ENCODE data around the gene COL4A6.

GRCh38 chrX:108223585-108223984 is 214.6 kb downstream of the COL4A6 start:
- TF ChIP-seq EP300 (IDR thresholded peaks at IDR 0.05; ENCODE audit: borderline replicate concordance) (no peak), ZBTB7A (IDR thresholded peaks at IDR 0.05; ENCODE audit: low read depth) (no peak), TCF12 (IDR thresholded peaks at IDR 0.05; ENCODE audit: low read depth) (no peak), USF1 (IDR thresholded peaks at IDR 0.05) (no peak), YY1 (IDR thresholded peaks at IDR 0.05; ENCODE audit: low read depth) (no peak), TAF1 (IDR thresholded peaks at IDR 0.05; ENCODE audit: low read depth) (no peak), TEAD4 (IDR thresholded peaks at IDR 0.05) (no peak)

Data from Ishikawa (cell line).